ENCODE results near the gene CENPT. TPM values are rescaled to one million over a fixed set of nuclear protein-coding genes. Genes with fewer than 3 reads are reported as not detected.
A peak's percentile ranks its signal among the peaks of the same experiment; 100 is the strongest.

The CENPT gene
- total RNA-seq, 1 donor from 2014 or later: 10.3 TPM

DNA sequence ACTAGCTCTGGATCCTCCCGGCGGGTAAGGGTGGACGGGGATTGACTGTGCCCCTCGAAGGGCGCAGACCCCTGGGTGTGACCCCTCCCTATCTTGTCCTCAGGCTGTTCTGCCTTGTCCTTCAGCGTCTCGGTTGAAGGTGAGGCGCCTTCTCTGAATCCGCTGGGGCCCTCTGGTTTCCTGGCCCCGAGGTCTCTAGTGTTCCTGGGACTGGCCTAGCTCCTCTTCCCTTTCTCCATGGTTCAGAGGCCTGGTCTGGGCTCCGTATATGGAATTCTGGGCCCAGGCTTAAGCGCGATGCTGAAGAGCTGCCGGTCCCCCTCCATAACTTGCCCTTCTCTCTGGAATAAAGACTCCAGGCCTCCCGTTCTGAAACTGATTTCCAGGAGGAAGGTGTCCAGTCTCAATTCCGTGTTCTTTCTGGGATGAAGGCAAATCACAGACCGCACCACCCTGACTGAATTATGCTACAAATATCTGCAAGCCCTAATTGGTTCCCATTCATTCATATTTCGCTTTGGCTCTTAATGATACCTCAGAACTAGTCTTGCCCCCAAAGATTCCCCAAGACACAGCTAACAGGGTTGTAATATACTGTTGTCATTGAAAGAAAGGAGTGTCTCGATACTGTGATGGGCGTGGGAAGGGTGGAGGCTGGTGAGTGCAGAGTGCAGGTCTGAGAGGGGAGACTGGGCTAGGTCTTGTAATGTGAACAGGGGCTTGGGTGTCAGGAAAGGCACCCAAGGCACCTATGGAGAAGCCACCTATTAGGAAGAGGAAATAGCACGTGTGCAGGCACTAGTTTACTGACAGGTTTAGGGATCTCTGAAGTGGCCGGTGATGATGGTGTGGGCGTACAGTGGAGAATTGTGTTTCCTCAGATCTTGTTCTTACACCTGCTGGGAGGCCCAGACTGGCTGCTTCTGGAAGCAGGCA is 26.2 kb upstream of the CENPT start:
- FAIRE-seq (peak; percentile 28), DNase-seq (ENCODE audit: low read depth) (no peak)
- H3K27me3 ChIP-seq (ENCODE audit: control insufficient read depth, insufficient read depth, low read length): no peaks in the 10 kb centered on the region
- H3K36me3 ChIP-seq (ENCODE audit: control insufficient read depth, insufficient read depth, low read length): peaks cover 24% of the 10 kb centered on the region
- no peak for TF ChIP-seq CTCF (IDR thresholded peaks at IDR 0.05; ENCODE audit: insufficient read depth, low read length, severe bottlenecking)
- peak overlapping the region; percentile 72 for H3K4me3 ChIP-seq (ENCODE audit: low read depth, low read length)

DNA sequence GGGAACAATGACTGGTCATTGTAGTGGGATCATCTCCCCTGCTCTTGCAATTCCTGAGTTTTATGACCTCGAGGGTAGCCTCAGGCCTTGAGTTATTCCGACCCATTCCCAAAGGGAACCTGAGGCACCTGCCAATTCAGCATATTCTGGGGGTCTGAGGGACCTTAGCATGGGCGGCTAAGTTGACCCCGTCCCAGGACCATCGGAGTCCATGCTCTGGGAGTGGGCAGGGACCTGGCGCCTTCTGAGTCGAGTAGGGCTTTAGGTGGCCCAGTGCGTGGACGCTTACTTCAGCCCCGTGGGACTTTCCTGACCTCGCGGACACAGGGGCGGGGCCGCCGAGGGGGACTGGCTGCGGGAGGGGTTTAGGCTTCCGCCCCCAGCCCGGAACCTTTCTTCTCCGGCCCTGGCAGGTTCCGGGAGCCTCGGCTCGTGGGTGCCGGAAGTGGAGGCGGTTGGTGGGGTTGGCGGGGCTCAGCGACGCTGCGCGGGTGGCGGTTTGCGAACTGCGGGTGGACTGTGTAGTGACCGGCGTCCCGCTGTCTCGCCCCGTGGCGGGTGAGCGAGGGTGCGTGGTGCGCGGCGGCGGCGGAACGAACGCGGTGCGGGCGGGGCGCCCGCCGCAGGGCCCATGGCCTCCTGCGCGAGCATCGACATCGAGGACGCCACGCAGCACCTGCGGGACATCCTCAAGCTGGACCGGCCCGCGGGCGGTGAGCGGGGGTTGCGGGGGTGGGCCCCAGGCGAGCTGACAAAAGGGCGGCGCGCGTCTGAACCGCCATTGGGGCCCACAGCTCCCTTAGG is 25.3 kb upstream of the CENPT start, which contains the start of gene EDC4:
TSS of gene EDC4 (plus strand) at position 422 of the 804 bp plus-strand sequence. CDS start at position 632, 210 bp downstream.
- Histone ChIP-seq H3K4me3 (ENCODE audit: low read depth, low read length) (peak within 1 kb of the TSS; percentile 72), H3K36me3 (ENCODE audit: control insufficient read depth, insufficient read depth, low read length) (peaks cover 24% of the 10 kb centered on the region)
- DNase-seq (ENCODE audit: low read depth): no peak

DNA sequence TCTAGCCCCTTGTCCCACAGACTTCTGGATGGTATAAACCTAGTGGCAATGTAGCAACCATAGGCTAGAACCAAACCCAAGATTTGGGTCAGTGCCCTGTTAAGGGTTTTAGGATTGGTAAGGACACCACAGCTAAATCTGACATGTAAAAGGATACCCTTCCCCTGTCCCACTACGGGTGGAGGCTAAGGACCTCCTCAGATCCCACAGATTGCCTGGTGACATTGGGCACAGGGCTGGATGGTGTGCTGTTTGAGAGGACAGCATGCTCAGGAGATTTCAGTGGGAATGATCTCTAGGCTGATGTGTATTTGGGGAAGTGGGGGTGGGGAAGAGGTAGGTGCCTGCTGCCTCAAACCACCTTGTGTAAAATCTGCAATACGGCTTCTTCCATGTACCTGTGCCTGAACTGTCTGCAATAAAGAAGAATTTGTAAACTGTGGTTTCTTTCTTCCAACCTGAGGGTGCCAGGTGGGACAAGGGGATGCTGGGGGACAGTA is 24.7 kb upstream of the CENPT start:
- no peak overlapping the region for H3K4me3 ChIP-seq (ENCODE audit: low read depth, low read length)

More for the DNA sequence above, 25.3 kb upstream of the CENPT start, which contains the start of gene EDC4:
- no peak for TF ChIP-seq CTCF (IDR thresholded peaks at IDR 0.05; ENCODE audit: insufficient read depth, low read length, severe bottlenecking)
- FAIRE-seq: no peak
- H3K27me3 ChIP-seq (ENCODE audit: control insufficient read depth, insufficient read depth, low read length): no peaks in the 10 kb centered on the region

GRCh38 chr16:67871256-67871655 is 23.8 kb upstream of the CENPT start:
- Histone ChIP-seq H3K27me3 (ENCODE audit: control insufficient read depth, insufficient read depth, low read length) (no peaks in the 10 kb centered on the region), H3K4me3 (ENCODE audit: low read depth, low read length) (no peak overlapping the region), H3K36me3 (ENCODE audit: control insufficient read depth, insufficient read depth, low read length) (peaks cover 17% of the 10 kb centered on the region)
- DNase-seq (ENCODE audit: low read depth): no peak
- no peak for FAIRE-seq
- TF ChIP-seq CTCF (IDR thresholded peaks at IDR 0.05; ENCODE audit: insufficient read depth, low read length, severe bottlenecking): no peak

More for the DNA sequence above, 24.7 kb upstream of the CENPT start:
- H3K27me3 ChIP-seq (ENCODE audit: control insufficient read depth, insufficient read depth, low read length): no peaks in the 10 kb centered on the region
- no peak for TF ChIP-seq CTCF (IDR thresholded peaks at IDR 0.05; ENCODE audit: insufficient read depth, low read length, severe bottlenecking)
- no peak for DNase-seq (ENCODE audit: low read depth)
- peaks cover 22% of the 10 kb centered on the region for H3K36me3 ChIP-seq (ENCODE audit: control insufficient read depth, insufficient read depth, low read length)
- no peak for FAIRE-seq

GRCh38 chr16:67869653-67870052 is 22.2 kb upstream of the CENPT start:
- FAIRE-seq (no peak), DNase-seq (ENCODE audit: low read depth) (no peak)
- Histone ChIP-seq H3K4me3 (ENCODE audit: low read depth, low read length) (no peak overlapping the region), H3K36me3 (ENCODE audit: control insufficient read depth, insufficient read depth, low read length) (peaks cover 18% of the 10 kb centered on the region), H3K27me3 (ENCODE audit: control insufficient read depth, insufficient read depth, low read length) (no peaks in the 10 kb centered on the region)
- TF ChIP-seq CTCF (IDR thresholded peaks at IDR 0.05; ENCODE audit: insufficient read depth, low read length, severe bottlenecking): no peak

All from bronchial epithelial cell (primary cell).